HG03159 (cell line): ENCODE measurements around the gene NCMAP.
"Not testable (repeated sequence)": the region's sequence is repeated elsewhere in the genome, so short reads cannot be mapped to it uniquely, and the experiment has no call there.

Source experiments
- ATAC-seq: cut with Tn5 transposase; IDR thresholded peaks from one replicate; pipeline ENCODE4 v1.9.1; 2021; ENCODE audit warnings: mild to moderate bottlenecking, moderate library complexity; ENCODE audit not compliant: unreplicated experiment

NCMAP gene

GRCh38 chr1:24541711-24542346 lies 14.1 kb upstream of the NCMAP start:
- ATAC-seq = no peak

GRCh38 chr1:24544239-24544638 lies 11.6 kb upstream of the NCMAP start:
- ATAC-seq = no peak

- no peak for ATAC-seq
Observed at GRCh38 chr1:24545662-24546061, 10.2 kb upstream of the NCMAP start.

GRCh38 chr1:24547195-24547594 lies 8.7 kb upstream of the NCMAP start:
- no peak for ATAC-seq

GRCh38 chr1:24548070-24548469 lies 7.8 kb upstream of the NCMAP start:
- ATAC-seq = no peak

GRCh38 chr1:24549210-24549609 lies 6.7 kb upstream of the NCMAP start:
- ATAC-seq = not testable (repeated sequence)

GRCh38 chr1:24551290-24551959 lies 4.5 kb upstream of the NCMAP start:
- no peak for ATAC-seq

GRCh38 chr1:24551960-24552571 lies 3.8 kb upstream of the NCMAP start:
- ATAC-seq = no peak

- ATAC-seq = no peak
Observed at GRCh38 chr1:24553931-24554330, 2.0 kb upstream of the NCMAP start.

GRCh38 chr1:24554714-24555113 lies 1.2 kb upstream of the NCMAP start:
- no peak for ATAC-seq

- no peak for ATAC-seq
Observed at GRCh38 chr1:24556414-24556795, 518 bp downstream of the NCMAP start.

GRCh38 chr1:24557220-24557619 lies 1.3 kb downstream of the NCMAP start:
- ATAC-seq = no peak

- no peak for ATAC-seq
Observed at GRCh38 chr1:24557711-24558131, 1.8 kb downstream of the NCMAP start.

- no peak for ATAC-seq
Observed at GRCh38 chr1:24558455-24558854, 2.6 kb downstream of the NCMAP start.

GRCh38 chr1:24558902-24559791 lies 3.3 kb downstream of the NCMAP start:
- ATAC-seq = no peak

- ATAC-seq = no peak
Observed at GRCh38 chr1:24560361-24560760, 4.5 kb downstream of the NCMAP start.

GRCh38 chr1:24562625-24563024 lies 6.7 kb downstream of the NCMAP start:
- no peak for ATAC-seq

- no peak for ATAC-seq
Observed at GRCh38 chr1:24564695-24565094, 8.8 kb downstream of the NCMAP start.

- ATAC-seq = no peak
Observed at GRCh38 chr1:24566236-24566867, 10.5 kb downstream of the NCMAP start.

- ATAC-seq = no peak
Observed at GRCh38 chr1:24567792-24568388, 12.0 kb downstream of the NCMAP start.
